Body of pancreas (tissue), 4 donors: ENCODE data around the gene SCMH1.

Source experiments
- CTCF ChIP-seq, 7 experiments: fragments of 450-650 bp in 4 of 7; fragments of 200-600 bp in 3 of 7; sonication (generic) in 3 of 7; IDR thresholded peaks; one replicate each; pipeline ENCODE4 v1.5.1; 2016 to 2019; ENCODE audit warnings: antibody characterized with exemption in 7 of 7
- POLR2A ChIP-seq, 3 donors: fragments of 450-650 bp; IDR thresholded peaks; one replicate each; pipeline ENCODE4 v1.6.1; 2016; ENCODE audit warnings: antibody characterized with exemption in 3 of 3, mild to moderate bottlenecking in 2 of 3

GRCh38 chr1:40986956-40987355, 255.2 kb downstream of the SCMH1 start:
- TF ChIP-seq CTCF (IDR thresholded peaks at IDR 0.05): no peak
- TF ChIP-seq POLR2A (IDR thresholded peaks at IDR 0.05): no peak
